DND-41 (cell line): ENCODE measurements around the gene HERC6.

Experiments
- EZH2 ChIP-seq: IDR thresholded peaks from 3 replicates; pipeline ENCODE4 v1.6.1; 2012; ENCODE audit warnings: borderline replicate concordance, low read depth, mild to moderate bottlenecking, moderate library complexity, low read length, inconsistent platforms; ENCODE audit not compliant: severe bottlenecking
- TF ChIP-seq, protein P1 (sequence below): IDR thresholded peaks from 2 replicates; pipeline ENCODE4 v1.5.1; 2012; ENCODE audit warnings: borderline replicate concordance, low read length, moderate library complexity, mild to moderate bottlenecking; ENCODE audit not compliant: poor library complexity, severe bottlenecking; ENCODE audit errors: extremely low read depth

GRCh38 chr4:88467392-88467791, 88.7 kb downstream of the HERC6 start:
- TF ChIP-seq, protein P1, sequence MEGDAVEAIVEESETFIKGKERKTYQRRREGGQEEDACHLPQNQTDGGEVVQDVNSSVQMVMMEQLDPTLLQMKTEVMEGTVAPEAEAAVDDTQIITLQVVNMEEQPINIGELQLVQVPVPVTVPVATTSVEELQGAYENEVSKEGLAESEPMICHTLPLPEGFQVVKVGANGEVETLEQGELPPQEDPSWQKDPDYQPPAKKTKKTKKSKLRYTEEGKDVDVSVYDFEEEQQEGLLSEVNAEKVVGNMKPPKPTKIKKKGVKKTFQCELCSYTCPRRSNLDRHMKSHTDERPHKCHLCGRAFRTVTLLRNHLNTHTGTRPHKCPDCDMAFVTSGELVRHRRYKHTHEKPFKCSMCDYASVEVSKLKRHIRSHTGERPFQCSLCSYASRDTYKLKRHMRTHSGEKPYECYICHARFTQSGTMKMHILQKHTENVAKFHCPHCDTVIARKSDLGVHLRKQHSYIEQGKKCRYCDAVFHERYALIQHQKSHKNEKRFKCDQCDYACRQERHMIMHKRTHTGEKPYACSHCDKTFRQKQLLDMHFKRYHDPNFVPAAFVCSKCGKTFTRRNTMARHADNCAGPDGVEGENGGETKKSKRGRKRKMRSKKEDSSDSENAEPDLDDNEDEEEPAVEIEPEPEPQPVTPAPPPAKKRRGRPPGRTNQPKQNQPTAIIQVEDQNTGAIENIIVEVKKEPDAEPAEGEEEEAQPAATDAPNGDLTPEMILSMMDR, result no peak
- TF ChIP-seq EZH2, result no peak
